NCI-H446 (cell line): ENCODE data around the gene PRKAG2.

Source experiments
- DNase-seq, 2 experiments: peaks; one replicate each; lab custom pipeline; 2025; lab: John Stamatoyannopoulos, UW

PRKAG2 gene

GRCh38 chr7:151744656-151745638 is 132.0 kb downstream of the PRKAG2 start:
- DNase-seq: no peak

- DNase-seq: no peak
Measured at GRCh38 chr7:151744051-151744580, 132.8 kb downstream of the PRKAG2 start.

GRCh38 chr7:151743481-151743983 is 133.4 kb downstream of the PRKAG2 start:
- DNase-seq: no peak

- peak in 1 of 2 experiments; percentile 19 for DNase-seq
Measured at GRCh38 chr7:151742713-151743480, 134.0 kb downstream of the PRKAG2 start.

- DNase-seq: no peak
Measured at GRCh38 chr7:151741585-151741984, 135.3 kb downstream of the PRKAG2 start.

- no peak for DNase-seq
Measured at GRCh38 chr7:151740081-151740851, 136.6 kb downstream of the PRKAG2 start.

- no peak for DNase-seq
Measured at GRCh38 chr7:151738925-151739324, 138.0 kb downstream of the PRKAG2 start.

GRCh38 chr7:151736403-151736909 is 140.5 kb downstream of the PRKAG2 start:
- peak; percentile 71 to 83 for DNase-seq

GRCh38 chr7:151735851-151736402 is 141.0 kb downstream of the PRKAG2 start:
- DNase-seq: no peak

- no peak for DNase-seq
Measured at GRCh38 chr7:151735186-151735850, 141.6 kb downstream of the PRKAG2 start.

- DNase-seq: no peak
Measured at GRCh38 chr7:151732834-151733592, 143.9 kb downstream of the PRKAG2 start.

- DNase-seq: no peak
Measured at GRCh38 chr7:151732292-151732691, 144.6 kb downstream of the PRKAG2 start.

GRCh38 chr7:151731022-151731441 is 145.9 kb downstream of the PRKAG2 start:
- DNase-seq: peak in 1 of 2 experiments; percentile 20

GRCh38 chr7:151730591-151730990 is 146.3 kb downstream of the PRKAG2 start:
- DNase-seq: no peak

GRCh38 chr7:151729521-151729921 is 147.4 kb downstream of the PRKAG2 start:
- DNase-seq: no peak

- DNase-seq: no peak
Measured at GRCh38 chr7:151728746-151729145, 148.2 kb downstream of the PRKAG2 start.

GRCh38 chr7:151728286-151728660 is 148.6 kb downstream of the PRKAG2 start:
- DNase-seq: no peak

GRCh38 chr7:151727579-151728285 is 149.2 kb downstream of the PRKAG2 start:
- DNase-seq: no peak
